Sigmoid colon (tissue), 4 donors: ENCODE measurements around the gene MPHOSPH10.

Source experiments
- CTCF ChIP-seq, 4 experiments: fragments of 450-650 bp in 3 of 4; fragments of 200-600 bp in 1 of 4; IDR thresholded peaks; one replicate each; pipeline ENCODE4 v1.5.1; 2016 to 2019; ENCODE audit warnings: antibody characterized with exemption in 4 of 4, mild to moderate bottlenecking in 3 of 4, moderate library complexity in 2 of 4
- EP300 ChIP-seq, 4 donors: sonication (generic); formaldehyde crosslinking; IDR thresholded peaks; one replicate each; pipeline ENCODE4 v1.6.1; 2017; ENCODE audit warnings: antibody characterized with exemption in 4 of 4
- POLR2A ChIP-seq, 2 donors: fragments of 450-650 bp; IDR thresholded peaks; one replicate each; pipeline ENCODE4 v1.6.1; 2016; ENCODE audit warnings: antibody characterized with exemption in 2 of 2, mild to moderate bottlenecking in 2 of 2, moderate library complexity in 2 of 2
- POLR2AphosphoS5 ChIP-seq, 4 donors: sonication (generic); formaldehyde crosslinking; IDR thresholded peaks; one replicate each; pipeline ENCODE4 v1.6.1; 2017; ENCODE audit warnings: antibody characterized with exemption in 4 of 4

GRCh38 chr2:71122387-71123298 is 7.8 kb upstream of the MPHOSPH10 start:
- TF ChIP-seq CTCF (IDR thresholded peaks at IDR 0.05) (no peak), POLR2AphosphoS5 (IDR thresholded peaks at IDR 0.05) (no peak), POLR2A (IDR thresholded peaks at IDR 0.05) (no peak), EP300 (IDR thresholded peaks at IDR 0.05) (no peak)
